DOHH2 (cell line): ENCODE results near the gene PTPN21.

ENCODE experiments used
- EZH2phosphoT487 ChIP-seq: fragments of 200-600 bp; sonication (generic); IDR thresholded peaks from 2 replicates; pipeline ENCODE4 v1.6.1; 2017; ENCODE audit warnings: borderline replicate concordance, mild to moderate bottlenecking, antibody characterized with exemption, low read length, moderate library complexity, mixed read lengths
- TF ChIP-seq, protein P1 (sequence below): fragments of 200-600 bp; sonication (generic); IDR thresholded peaks from one replicate; pipeline ENCODE4 v1.5.1; 2014; ENCODE audit warnings: antibody characterized with exemption, mild to moderate bottlenecking, low read depth, low read length; ENCODE audit not compliant: poor library complexity, severe bottlenecking

DNA sequence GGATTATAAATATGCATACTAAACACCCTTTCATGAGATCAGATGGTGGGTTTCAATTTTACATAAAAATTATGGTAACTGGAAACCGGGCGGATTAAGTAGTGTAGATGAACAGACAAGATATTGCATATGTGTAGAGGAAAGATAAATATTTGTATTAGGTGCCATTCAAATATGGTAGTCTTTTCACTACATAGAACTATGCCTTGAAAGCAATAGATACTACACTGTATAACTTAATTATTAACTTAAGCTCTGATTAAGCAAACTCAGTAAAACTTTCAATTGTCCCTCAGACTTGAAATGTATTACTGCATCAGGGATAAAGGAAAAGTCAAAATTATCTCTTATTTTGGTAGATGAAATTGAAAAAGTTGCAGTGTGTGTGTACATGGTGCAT, 1.9 kb downstream of the PTPN21 start:
- TF ChIP-seq, protein P1, sequence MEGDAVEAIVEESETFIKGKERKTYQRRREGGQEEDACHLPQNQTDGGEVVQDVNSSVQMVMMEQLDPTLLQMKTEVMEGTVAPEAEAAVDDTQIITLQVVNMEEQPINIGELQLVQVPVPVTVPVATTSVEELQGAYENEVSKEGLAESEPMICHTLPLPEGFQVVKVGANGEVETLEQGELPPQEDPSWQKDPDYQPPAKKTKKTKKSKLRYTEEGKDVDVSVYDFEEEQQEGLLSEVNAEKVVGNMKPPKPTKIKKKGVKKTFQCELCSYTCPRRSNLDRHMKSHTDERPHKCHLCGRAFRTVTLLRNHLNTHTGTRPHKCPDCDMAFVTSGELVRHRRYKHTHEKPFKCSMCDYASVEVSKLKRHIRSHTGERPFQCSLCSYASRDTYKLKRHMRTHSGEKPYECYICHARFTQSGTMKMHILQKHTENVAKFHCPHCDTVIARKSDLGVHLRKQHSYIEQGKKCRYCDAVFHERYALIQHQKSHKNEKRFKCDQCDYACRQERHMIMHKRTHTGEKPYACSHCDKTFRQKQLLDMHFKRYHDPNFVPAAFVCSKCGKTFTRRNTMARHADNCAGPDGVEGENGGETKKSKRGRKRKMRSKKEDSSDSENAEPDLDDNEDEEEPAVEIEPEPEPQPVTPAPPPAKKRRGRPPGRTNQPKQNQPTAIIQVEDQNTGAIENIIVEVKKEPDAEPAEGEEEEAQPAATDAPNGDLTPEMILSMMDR, result no peak
- no peak for TF ChIP-seq EZH2phosphoT487
